ENCODE data around the gene LRRN2.
A peak's percentile ranks its signal among the peaks of the same experiment; 100 is the strongest.

The LRRN2 gene

GRCh38 chr1:204624631-204625216, 60.8 kb downstream of the LRRN2 start:
- DNase-seq, result no peak

- peak; percentile 57 for DNase-seq
These were observed 61.6 kb downstream of the LRRN2 start for GRCh38 chr1:204623894-204624361.

GRCh38 chr1:204623365-204623893, 62.1 kb downstream of the LRRN2 start:
- DNase-seq, result no peak

GRCh38 chr1:204621996-204622395, 63.5 kb downstream of the LRRN2 start:
- DNase-seq, result no peak

DNA sequence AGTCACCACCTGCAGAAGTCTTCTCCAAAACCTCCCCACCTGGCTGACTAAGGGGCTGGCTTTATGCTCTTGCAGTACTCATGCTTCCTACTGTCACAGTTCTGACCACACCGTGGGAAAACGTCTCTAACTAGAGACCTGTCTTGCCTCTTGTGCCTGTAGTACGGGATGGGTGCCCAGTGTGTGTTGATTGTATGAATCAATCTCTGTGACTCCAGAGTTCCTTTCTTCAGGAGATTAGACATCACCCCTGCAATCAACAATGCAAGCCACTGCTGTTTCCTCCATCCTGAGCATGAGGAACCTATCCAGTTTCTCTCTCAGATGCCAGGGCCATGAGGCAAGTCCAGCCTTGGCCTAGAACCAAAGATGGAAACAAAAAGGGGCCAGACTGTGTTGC, 64.1 kb downstream of the LRRN2 start:
- DNase-seq, result no peak

DNA sequence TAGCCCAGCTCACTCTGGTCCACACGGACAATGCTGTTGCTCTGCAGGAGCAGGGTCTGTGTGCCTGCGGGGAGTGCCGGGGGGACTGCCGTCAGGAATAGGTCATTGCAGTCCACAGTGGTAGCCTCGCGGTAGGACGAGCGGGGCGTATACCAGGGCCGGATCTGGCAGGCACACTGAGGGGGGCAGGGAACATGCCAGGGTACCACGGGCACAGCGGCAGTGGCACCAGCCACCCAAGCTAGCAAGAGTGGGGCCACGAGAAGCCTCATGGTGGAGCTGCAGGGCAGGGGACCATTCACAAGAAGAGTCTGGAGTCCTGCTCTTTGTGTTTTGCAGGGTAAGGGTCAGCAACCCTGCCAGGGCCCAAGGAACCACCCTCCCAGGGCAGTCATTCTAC, 65.8 kb downstream of the LRRN2 start:
- DNase-seq, result no peak

DNA sequence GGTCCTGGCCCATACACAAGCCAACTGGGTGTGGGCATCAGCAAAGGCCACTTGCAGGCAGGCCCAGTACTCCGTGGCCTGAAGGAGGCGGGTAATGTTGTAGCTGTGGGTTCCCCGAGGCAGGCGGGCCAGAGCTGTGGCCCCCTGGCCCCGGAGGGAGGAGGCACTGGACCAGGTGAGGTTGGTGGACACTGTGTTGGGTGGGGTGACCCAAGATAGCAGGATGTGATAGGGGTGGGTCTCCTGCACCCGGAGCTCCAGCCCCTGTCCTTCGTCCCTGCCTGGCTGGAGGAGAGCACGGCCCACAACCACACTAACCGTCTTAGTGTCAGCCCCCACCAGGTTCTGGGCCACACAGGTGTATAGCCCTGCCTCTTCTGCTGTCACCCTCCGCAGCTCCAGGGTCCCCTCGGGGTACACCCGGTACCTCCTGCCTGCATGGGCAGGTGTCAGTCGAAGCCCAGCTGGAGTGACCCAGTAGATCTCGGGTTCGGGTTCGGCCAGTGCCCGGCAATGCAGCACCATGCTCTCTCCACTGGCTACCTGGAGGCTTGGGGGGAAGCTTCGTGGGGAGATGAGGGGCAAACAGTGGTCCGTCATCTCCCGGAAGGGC, 67.3 kb downstream of the LRRN2 start:
- DNase-seq, result no peak

DNA sequence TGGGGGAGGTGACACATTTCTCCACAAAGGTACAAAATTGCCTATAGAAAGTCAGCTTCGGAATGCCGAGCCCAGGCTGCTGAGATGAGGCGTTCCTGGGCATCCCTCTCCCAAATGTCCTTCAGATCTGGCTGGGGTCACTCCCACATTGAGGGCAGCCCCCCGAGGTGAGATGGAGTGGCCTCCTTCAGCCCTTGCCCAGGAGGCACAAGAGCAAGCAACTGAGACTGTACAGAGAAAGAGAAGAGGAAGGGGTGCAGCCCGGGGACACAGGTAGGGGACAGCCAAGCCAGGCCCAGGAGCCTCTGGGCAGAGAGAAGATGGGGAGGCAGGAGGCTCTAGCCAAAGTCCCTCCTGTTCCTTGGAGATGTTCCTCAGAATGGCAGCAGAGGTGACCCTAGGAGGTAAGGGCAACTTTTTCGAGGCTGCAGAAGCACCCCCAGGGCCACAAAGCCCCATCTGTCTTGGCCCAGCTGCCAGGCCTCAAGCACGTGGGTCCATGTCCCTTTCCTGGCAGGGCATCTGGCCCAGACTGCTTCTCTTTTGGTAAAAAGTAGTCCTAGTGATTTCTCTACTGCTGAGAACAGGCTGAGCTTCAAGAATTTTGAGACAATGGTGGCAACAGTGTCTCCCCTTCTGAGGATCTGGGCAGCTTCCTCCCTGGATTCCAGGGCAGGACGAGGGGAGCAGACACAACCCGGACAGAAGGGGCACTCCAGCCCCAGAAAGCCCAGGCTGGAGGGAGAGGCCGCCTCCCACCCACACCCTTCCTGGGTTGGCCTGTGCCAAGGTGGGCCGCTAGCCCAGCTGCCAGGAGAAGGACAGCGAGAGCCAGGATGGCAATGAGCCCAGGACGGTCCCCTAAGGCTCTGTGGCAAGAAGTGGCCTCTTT, 68.0 kb downstream of the LRRN2 start:
- peak; percentile 36 for DNase-seq

GRCh38 chr1:204616641-204617040, 68.9 kb downstream of the LRRN2 start:
- no peak for DNase-seq

DNA sequence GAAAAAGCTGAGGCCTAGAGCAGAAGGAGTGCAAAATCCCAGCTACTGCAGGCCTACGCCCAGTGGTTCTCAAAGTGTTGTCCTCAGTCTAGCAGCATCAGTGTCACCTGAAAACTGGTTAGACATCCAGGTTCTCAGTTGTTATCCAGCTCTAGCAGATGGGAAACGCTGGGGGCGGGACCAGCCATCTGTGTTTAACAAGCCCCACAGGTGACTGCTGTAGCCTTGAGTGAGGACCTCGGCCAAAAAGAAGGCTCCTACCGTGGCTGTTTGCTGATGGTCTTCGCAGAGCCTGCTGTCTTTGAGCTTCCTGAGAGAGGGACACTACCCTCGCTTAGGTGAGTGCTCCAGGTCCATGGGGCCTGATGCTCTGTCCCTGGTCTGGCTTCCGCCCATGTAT, 69.7 kb downstream of the LRRN2 start:
- DNase-seq, result no peak

DNA sequence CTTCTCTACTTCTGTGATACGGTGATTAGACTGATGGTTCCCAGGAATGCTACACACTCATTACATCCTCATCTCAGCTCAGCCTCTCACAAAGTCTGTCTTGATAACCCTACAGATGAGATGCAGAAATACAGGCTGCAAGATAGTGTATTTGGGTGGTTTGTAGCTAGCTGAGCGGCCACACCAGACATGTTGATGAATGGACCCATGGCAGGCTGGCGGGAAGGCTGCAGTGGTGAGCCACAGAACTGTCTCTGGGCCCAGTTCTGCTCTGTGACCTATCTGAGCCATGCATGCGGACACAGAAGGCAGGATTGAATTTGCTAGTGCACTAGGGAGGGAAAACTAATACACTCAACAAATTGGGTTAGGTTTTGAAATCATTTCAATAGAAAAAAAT, 71.9 kb downstream of the LRRN2 start:
- DNase-seq, result no peak

- DNase-seq, result no peak
These were observed 73.2 kb downstream of the LRRN2 start for GRCh38 chr1:204612326-204612725.

DNA sequence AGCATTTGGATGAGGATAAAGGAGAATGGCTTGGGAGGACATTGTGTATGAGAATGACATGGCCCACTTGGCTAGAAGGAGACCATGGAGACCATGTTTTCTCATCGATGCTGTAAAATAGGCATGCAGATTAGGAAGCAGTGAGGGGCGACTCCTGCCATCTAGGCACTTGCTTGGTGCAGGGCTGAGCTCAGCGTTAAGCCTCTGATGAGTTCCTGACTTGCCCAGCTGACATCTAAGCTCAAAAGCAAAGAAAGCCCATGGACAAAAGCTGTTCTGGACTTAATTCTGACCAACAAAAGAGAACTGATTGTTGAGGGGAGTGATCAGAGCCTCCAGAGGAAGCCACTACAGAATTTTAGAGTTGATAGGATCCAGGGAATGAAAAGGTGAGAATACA, 74.5 kb downstream of the LRRN2 start:
- no peak for DNase-seq

DNA sequence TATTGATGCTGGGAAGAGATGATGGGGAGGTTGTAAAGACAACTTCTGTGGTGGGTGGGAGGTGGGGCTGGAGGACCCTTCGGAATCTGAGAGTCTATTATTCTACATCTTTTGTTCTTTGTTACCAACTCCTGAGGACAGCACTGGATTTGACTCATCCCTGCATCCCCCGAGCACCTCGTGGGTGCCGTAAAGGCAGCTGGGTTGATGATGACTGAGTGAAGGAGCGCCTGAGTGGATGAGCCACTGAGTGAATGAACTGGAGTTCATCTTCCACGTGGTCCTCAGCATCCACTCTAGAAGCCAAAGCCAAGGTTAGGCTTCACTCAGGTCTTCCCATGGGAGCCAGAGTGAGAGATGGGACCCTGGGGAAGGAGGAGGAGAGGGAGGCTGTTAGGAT, 77.6 kb downstream of the LRRN2 start:
- no peak for DNase-seq

- DNase-seq, result no peak
These were observed 79.7 kb downstream of the LRRN2 start for GRCh38 chr1:204605791-204606190.

DNA sequence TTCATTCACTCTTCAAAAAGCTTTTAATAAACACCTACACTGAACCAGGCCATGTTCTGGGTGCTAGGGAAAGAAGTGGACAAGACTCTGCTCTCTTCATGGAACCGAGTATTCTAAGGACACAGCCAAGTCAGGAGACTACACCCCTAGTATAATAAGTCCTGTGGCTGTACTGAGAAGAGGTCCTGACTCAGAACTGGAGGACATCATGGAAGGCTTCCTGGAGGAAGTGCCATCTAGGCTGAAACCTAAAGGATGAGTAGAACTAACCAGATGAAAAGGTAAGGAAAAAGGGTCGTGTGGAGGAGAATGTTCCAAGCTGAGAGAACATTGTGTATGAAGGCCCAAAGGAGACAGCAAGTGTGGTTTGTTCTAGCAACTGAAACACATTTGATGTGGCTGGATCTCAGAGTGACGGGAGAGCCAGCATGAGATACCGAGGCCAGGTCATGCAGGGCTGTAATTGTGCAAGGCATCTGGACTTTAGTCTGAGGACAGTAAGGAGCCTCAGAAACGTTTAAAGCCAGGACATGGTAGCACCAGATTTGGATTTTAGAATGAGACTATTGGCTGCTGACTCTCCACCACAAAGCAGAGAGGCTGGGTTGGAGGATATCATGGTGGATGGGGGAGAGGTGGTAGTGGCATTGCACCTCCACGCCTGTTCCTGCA, 82.5 kb downstream of the LRRN2 start:
- no peak for DNase-seq

GRCh38 chr1:204602111-204602579, 83.4 kb downstream of the LRRN2 start:
- no peak for DNase-seq

GRCh38 chr1:204600968-204601367, 84.6 kb downstream of the LRRN2 start:
- DNase-seq, result no peak

GRCh38 chr1:204600203-204600602, 85.3 kb downstream of the LRRN2 start:
- DNase-seq, result no peak

- no peak for DNase-seq
These were observed 85.9 kb downstream of the LRRN2 start for GRCh38 chr1:204599596-204599995.

DNA sequence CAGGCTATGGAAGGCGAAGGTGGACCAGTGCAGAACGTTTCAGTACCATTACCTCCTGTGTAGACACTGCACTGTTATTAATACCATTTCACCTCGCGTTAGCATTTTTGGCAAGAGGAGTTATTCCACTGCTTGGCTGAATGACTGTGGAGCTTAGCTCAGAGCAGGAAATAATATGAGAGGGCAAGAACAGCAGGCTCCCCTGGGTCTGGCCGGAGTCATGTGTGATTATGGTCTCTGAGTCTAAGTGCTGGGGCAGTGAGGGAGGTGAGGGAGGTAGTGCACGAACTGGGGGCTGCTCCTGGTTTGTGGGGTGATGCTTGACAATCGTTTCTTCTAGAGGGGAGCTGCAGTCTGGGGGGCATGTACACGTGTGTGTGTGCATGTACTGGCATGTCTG, 86.4 kb downstream of the LRRN2 start:
- no peak for DNase-seq

- DNase-seq, result no peak
These were observed 87.1 kb downstream of the LRRN2 start for GRCh38 chr1:204598319-204598969.

Measured in NCI-H1092 (cell line).